ENCODE data around the gene STARD3.

STARD3 gene

GRCh38 chr17:39674702-39675389 lies 37.9 kb downstream of the STARD3 start:
- H3K4me2 ChIP-seq (ENCODE audit: low read length) = no peak overlapping the region
- peak overlapping the region; percentile 64 for H4K91ac ChIP-seq (ENCODE audit: low read depth, low read length)
- H4K12ac ChIP-seq (ENCODE audit: low read depth, low read length) = no peak overlapping the region
- peak overlapping the region; percentile 8 for H2AFZ ChIP-seq (ENCODE audit: insufficient read depth, low read length, poor library complexity)
- H2BK12ac ChIP-seq (ENCODE audit: low read length) = no peak overlapping the region
- H4K8ac ChIP-seq (ENCODE audit: low read depth, low read length) = peak overlapping the region; percentile 64
- H3K14ac ChIP-seq (ENCODE audit: low read length) = no peak overlapping the region
- no peaks in the 10 kb centered on the region for H3K79me2 ChIP-seq (ENCODE audit: control insufficient read depth, insufficient read depth, low read length, poor library complexity)
- no peak overlapping the region for H2BK5ac ChIP-seq (ENCODE audit: low read depth, low read length, poor library complexity)
- H3K27ac ChIP-seq (ENCODE audit: low read depth, low read length) = no peak overlapping the region
- H3K18ac ChIP-seq (ENCODE audit: low read length) = peak overlapping the region; percentile 22
- H3K9me3 ChIP-seq (ENCODE audit: insufficient read depth, low read depth, low read length) = peaks cover 2% of the 10 kb centered on the region
- no peaks in the 10 kb centered on the region for H3K36me3 ChIP-seq (ENCODE audit: control insufficient read depth in 1 of 2, insufficient read depth in 2 of 2, low read length in 2 of 2)
- peaks cover 5% of the 10 kb centered on the region for H3K79me1 ChIP-seq (ENCODE audit: low read length)
- peaks cover 13 to 15% of the 10 kb centered on the region in 2 experiments for H3K4me1 ChIP-seq (ENCODE audit: control insufficient read depth in 1 of 2, insufficient read depth in 2 of 2, low read length in 2 of 2)
- no peak overlapping the region for H3K23ac ChIP-seq (ENCODE audit: low read length)
- no peak overlapping the region for H3K4ac ChIP-seq (ENCODE audit: low read depth, low read length)
- no CpG with 5 or more reads among the region's 11 CpGs for WGBS (ENCODE audit: extremely low coverage, insufficient coverage, insufficient read length)
- no peak overlapping the region for H3K4me3 ChIP-seq (ENCODE audit: low read depth, low read length)
- DNase-seq = peak in 1 of 2 donors; percentile 29
- no peak overlapping the region for H2BK120ac ChIP-seq (ENCODE audit: insufficient read depth, low read length, poor library complexity)
- no peak overlapping the region for H2AK5ac ChIP-seq (ENCODE audit: low read length)
- no peak overlapping the region for H3K9ac ChIP-seq (ENCODE audit: low read length)
- H3K27me3 ChIP-seq (ENCODE audit: insufficient read depth, low read length) = no peaks in the 10 kb centered on the region

GRCh38 chr17:39675390-39676082 lies 38.6 kb downstream of the STARD3 start:
- H4K91ac ChIP-seq (ENCODE audit: low read depth, low read length) = peak overlapping the region; percentile 64
- no CpG with 5 or more reads among the region's 10 CpGs for WGBS (ENCODE audit: extremely low coverage, insufficient coverage, insufficient read length)
- H2BK12ac ChIP-seq (ENCODE audit: low read length) = peak overlapping the region; percentile 8

GRCh38 chr17:39676198-39676819 lies 39.4 kb downstream of the STARD3 start:
- H4K12ac ChIP-seq (ENCODE audit: low read depth, low read length) = no peak overlapping the region

More at GRCh38 chr17:39675390-39676082, 38.6 kb downstream of the STARD3 start:
- DNase-seq = no peak
- no peak overlapping the region for H2BK120ac ChIP-seq (ENCODE audit: insufficient read depth, low read length, poor library complexity)
- peak overlapping the region; percentile 37 for H3K14ac ChIP-seq (ENCODE audit: low read length)
- no peak overlapping the region for H3K18ac ChIP-seq (ENCODE audit: low read length)
- no peaks in the 10 kb centered on the region for H3K27me3 ChIP-seq (ENCODE audit: insufficient read depth, low read length)
- peak overlapping the region; percentile 27 for H2AK5ac ChIP-seq (ENCODE audit: low read length)
- H3K9ac ChIP-seq (ENCODE audit: low read length) = no peak overlapping the region
- no peaks in the 10 kb centered on the region for H3K36me3 ChIP-seq (ENCODE audit: control insufficient read depth in 1 of 2, insufficient read depth in 2 of 2, low read length in 2 of 2)
- H3K79me1 ChIP-seq (ENCODE audit: low read length) = peaks cover 5% of the 10 kb centered on the region
- H3K4me1 ChIP-seq (ENCODE audit: control insufficient read depth in 1 of 2, insufficient read depth in 2 of 2, low read length in 2 of 2) = peaks cover 13 to 15% of the 10 kb centered on the region in 2 experiments
- no peak overlapping the region for H4K12ac ChIP-seq (ENCODE audit: low read depth, low read length)
- no peak overlapping the region for H3K4me2 ChIP-seq (ENCODE audit: low read length)
- H4K8ac ChIP-seq (ENCODE audit: low read depth, low read length) = peak overlapping the region; percentile 64
- H3K4ac ChIP-seq (ENCODE audit: low read depth, low read length) = peak overlapping the region; percentile 8
- H3K4me3 ChIP-seq (ENCODE audit: low read depth, low read length) = no peak overlapping the region
- no peaks in the 10 kb centered on the region for H3K79me2 ChIP-seq (ENCODE audit: control insufficient read depth, insufficient read depth, low read length, poor library complexity)
- H3K27ac ChIP-seq (ENCODE audit: low read depth, low read length) = no peak overlapping the region
- H2BK5ac ChIP-seq (ENCODE audit: low read depth, low read length, poor library complexity) = no peak overlapping the region
- H3K23ac ChIP-seq (ENCODE audit: low read length) = no peak overlapping the region
- H2AFZ ChIP-seq (ENCODE audit: insufficient read depth, low read length, poor library complexity) = no peak overlapping the region
- peaks cover 2% of the 10 kb centered on the region for H3K9me3 ChIP-seq (ENCODE audit: insufficient read depth, low read depth, low read length)

GRCh38 chr17:39677072-39677471 lies 40.1 kb downstream of the STARD3 start:
- Histone ChIP-seq H3K18ac (ENCODE audit: low read length) (no peak overlapping the region), H2BK5ac (ENCODE audit: low read depth, low read length, poor library complexity) (no peak overlapping the region), H3K27me3 (ENCODE audit: insufficient read depth, low read length) (no peaks in the 10 kb centered on the region), H2AFZ (ENCODE audit: insufficient read depth, low read length, poor library complexity) (no peak overlapping the region), H2AK5ac (ENCODE audit: low read length) (no peak overlapping the region), H4K91ac (ENCODE audit: low read depth, low read length) (no peak overlapping the region), H3K9ac (ENCODE audit: low read length) (no peak overlapping the region), H3K14ac (ENCODE audit: low read length) (no peak overlapping the region), H2BK12ac (ENCODE audit: low read length) (no peak overlapping the region), H3K4me2 (ENCODE audit: low read length) (no peak overlapping the region), H3K4ac (ENCODE audit: low read depth, low read length) (no peak overlapping the region), H3K79me1 (ENCODE audit: low read length) (peaks cover 5% of the 10 kb centered on the region), H3K27ac (ENCODE audit: low read depth, low read length) (no peak overlapping the region), H4K12ac (ENCODE audit: low read depth, low read length) (no peak overlapping the region), H4K8ac (ENCODE audit: low read depth, low read length) (no peak overlapping the region), H3K4me3 (ENCODE audit: low read depth, low read length) (no peak overlapping the region), H3K79me2 (ENCODE audit: control insufficient read depth, insufficient read depth, low read length, poor library complexity) (no peaks in the 10 kb centered on the region), H3K23ac (ENCODE audit: low read length) (no peak overlapping the region), H3K4me1 (ENCODE audit: control insufficient read depth in 1 of 2, insufficient read depth in 2 of 2, low read length in 2 of 2) (peaks cover 13 to 15% of the 10 kb centered on the region in 2 experiments), H2BK120ac (ENCODE audit: insufficient read depth, low read length, poor library complexity) (no peak overlapping the region), H3K9me3 (ENCODE audit: insufficient read depth, low read depth, low read length) (peaks cover 2% of the 10 kb centered on the region), H3K36me3 (ENCODE audit: control insufficient read depth in 1 of 2, insufficient read depth in 2 of 2, low read length in 2 of 2) (no peaks in the 10 kb centered on the region)
- WGBS (ENCODE audit: extremely low coverage, insufficient coverage, insufficient read length) = no CpG with 5 or more reads among the region's 8 CpGs
- no peak for DNase-seq

More at GRCh38 chr17:39676198-39676819, 39.4 kb downstream of the STARD3 start:
- Histone ChIP-seq H2AK5ac (ENCODE audit: low read length) (no peak overlapping the region), H3K4me1 (ENCODE audit: control insufficient read depth in 1 of 2, insufficient read depth in 2 of 2, low read length in 2 of 2) (peaks cover 13 to 15% of the 10 kb centered on the region in 2 experiments), H3K79me1 (ENCODE audit: low read length) (peaks cover 5% of the 10 kb centered on the region), H3K4me2 (ENCODE audit: low read length) (no peak overlapping the region), H3K9me3 (ENCODE audit: insufficient read depth, low read depth, low read length) (peaks cover 2% of the 10 kb centered on the region), H2AFZ (ENCODE audit: insufficient read depth, low read length, poor library complexity) (no peak overlapping the region), H3K36me3 (ENCODE audit: control insufficient read depth in 1 of 2, insufficient read depth in 2 of 2, low read length in 2 of 2) (no peaks in the 10 kb centered on the region), H3K4ac (ENCODE audit: low read depth, low read length) (no peak overlapping the region), H3K18ac (ENCODE audit: low read length) (no peak overlapping the region), H2BK5ac (ENCODE audit: low read depth, low read length, poor library complexity) (no peak overlapping the region), H3K79me2 (ENCODE audit: control insufficient read depth, insufficient read depth, low read length, poor library complexity) (no peaks in the 10 kb centered on the region), H3K27ac (ENCODE audit: low read depth, low read length) (no peak overlapping the region), H3K14ac (ENCODE audit: low read length) (no peak overlapping the region), H2BK12ac (ENCODE audit: low read length) (no peak overlapping the region), H3K27me3 (ENCODE audit: insufficient read depth, low read length) (no peaks in the 10 kb centered on the region), H4K91ac (ENCODE audit: low read depth, low read length) (no peak overlapping the region), H3K23ac (ENCODE audit: low read length) (no peak overlapping the region), H3K4me3 (ENCODE audit: low read depth, low read length) (no peak overlapping the region), H3K9ac (ENCODE audit: low read length) (no peak overlapping the region), H4K8ac (ENCODE audit: low read depth, low read length) (no peak overlapping the region), H2BK120ac (ENCODE audit: insufficient read depth, low read length, poor library complexity) (no peak overlapping the region)
- WGBS (ENCODE audit: extremely low coverage, insufficient coverage, insufficient read length) = no CpG with 5 or more reads among the region's 7 CpGs
- DNase-seq = no peak
